ENCODE results near the gene FABP6. TPM values are rescaled to one million over a fixed set of nuclear protein-coding genes. Genes with fewer than 3 reads are reported as not detected.

Gene FABP6
- total RNA-seq, 4 donors from 2014 or later, result 1.0 TPM; not detected in 3

GRCh38 chr5:160266752-160267345 is 37.5 kb downstream of the FABP6 start:
- intact Hi-C loops (cut with DNase I; ENCODE audit: low total_unique reads), result no loop called here
- WGBS, 2 donors, result 84 to 88% methylated on average over 9 of the region's 9 CpGs
- no peak for DNase-seq (ENCODE audit: low spot score in 2 of 2)
- TF ChIP-seq POLR2A (IDR thresholded peaks at IDR 0.05), result no peak
- TF ChIP-seq, protein P1, sequence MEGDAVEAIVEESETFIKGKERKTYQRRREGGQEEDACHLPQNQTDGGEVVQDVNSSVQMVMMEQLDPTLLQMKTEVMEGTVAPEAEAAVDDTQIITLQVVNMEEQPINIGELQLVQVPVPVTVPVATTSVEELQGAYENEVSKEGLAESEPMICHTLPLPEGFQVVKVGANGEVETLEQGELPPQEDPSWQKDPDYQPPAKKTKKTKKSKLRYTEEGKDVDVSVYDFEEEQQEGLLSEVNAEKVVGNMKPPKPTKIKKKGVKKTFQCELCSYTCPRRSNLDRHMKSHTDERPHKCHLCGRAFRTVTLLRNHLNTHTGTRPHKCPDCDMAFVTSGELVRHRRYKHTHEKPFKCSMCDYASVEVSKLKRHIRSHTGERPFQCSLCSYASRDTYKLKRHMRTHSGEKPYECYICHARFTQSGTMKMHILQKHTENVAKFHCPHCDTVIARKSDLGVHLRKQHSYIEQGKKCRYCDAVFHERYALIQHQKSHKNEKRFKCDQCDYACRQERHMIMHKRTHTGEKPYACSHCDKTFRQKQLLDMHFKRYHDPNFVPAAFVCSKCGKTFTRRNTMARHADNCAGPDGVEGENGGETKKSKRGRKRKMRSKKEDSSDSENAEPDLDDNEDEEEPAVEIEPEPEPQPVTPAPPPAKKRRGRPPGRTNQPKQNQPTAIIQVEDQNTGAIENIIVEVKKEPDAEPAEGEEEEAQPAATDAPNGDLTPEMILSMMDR (IDR thresholded peaks at IDR 0.05), result no peak
- no peak overlapping the region for H3K4me3 ChIP-seq (ENCODE audit: low read depth, poor library complexity, severe bottlenecking)

DNA sequence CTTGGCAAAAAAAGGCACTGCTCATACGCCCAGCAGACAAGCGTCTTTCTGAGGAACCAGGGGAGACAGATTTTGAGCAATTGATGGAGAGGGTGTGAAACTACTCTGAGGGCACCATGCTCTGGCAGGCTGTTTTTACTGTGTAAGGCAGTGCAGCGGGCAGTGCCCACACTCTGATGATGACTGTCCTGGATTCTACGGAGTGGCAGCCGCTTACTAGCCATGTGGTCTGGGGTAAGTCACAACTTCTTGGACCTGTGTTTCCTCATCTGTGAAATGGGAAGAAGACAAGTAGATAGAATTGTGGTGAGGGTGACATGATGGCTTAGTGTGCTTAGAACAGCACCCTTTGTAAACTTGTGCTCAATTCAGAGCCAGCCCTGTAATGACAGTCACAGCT is 38.8 kb downstream of the FABP6 start:
- H3K4me3 ChIP-seq (ENCODE audit: low read depth, poor library complexity, severe bottlenecking), result no peak overlapping the region
- no peak for DNase-seq (ENCODE audit: low spot score in 2 of 2)
- TF ChIP-seq, protein P1 (IDR thresholded peaks at IDR 0.05), result no peak
- TF ChIP-seq POLR2A (IDR thresholded peaks at IDR 0.05), result no peak
- WGBS, 2 donors, result 83 to 95% methylated on average over 5 of the region's 5 CpGs
- intact Hi-C loops (cut with DNase I; ENCODE audit: low total_unique reads), result no loop called here

DNA sequence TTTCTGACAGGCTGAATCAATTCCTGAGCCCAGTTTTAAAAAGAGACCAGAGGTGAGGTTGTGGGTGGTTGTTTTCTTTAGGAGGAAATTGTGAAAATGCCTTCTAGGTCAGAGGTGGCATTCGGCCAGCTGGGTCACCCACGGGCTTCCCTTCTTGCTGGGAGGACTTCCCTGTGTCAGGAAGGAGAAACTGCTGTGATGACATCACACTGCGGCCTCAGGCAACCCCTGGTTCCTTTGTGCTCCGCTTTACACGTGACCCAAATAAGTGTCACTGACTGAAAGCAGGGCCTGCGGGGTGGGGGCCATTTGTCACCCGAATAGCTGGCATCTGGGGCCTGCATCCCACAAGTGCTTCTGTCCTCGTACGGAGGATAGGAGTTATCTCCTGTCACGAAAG is 39.7 kb downstream of the FABP6 start:
- peak; percentile 81 to 96 for DNase-seq (ENCODE audit: low spot score in 2 of 2)
- intact Hi-C loops (cut with DNase I; ENCODE audit: low total_unique reads), result no loop called here
- 33 to 62% methylated on average over 10 of the region's 10 CpGs for WGBS, 2 donors
- no peak overlapping the region for H3K4me3 ChIP-seq (ENCODE audit: low read depth, poor library complexity, severe bottlenecking)
- TF ChIP-seq POLR2A (IDR thresholded peaks at IDR 0.05), result no peak
- TF ChIP-seq, protein P1 (IDR thresholded peaks at IDR 0.05), result no peak

DNA sequence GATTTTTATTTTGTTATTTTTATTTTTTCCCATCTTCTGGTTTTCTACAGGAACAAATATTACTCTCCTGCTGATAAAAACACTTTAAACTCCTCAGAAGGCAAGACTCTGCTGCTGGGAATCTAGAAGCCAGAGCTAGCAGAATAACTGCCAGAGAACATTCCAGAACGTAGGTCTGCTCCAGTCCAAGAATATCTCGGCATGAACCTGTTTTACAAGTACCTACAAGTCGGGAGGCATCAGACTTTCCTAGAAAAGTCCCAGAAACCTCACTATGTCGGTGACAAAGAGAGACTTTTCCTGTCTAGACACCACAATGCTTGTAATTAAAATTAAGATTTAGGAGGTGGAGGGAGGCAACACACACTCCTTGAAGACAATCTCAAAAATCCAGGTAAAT is 41.4 kb downstream of the FABP6 start:
- WGBS, 2 donors, result 28 to 29% methylated on average over 4 of the region's 4 CpGs
- DNase-seq (ENCODE audit: low spot score in 2 of 2), result no peak
- intact Hi-C loops (cut with DNase I; ENCODE audit: low total_unique reads), result no loop called here
- H3K4me3 ChIP-seq (ENCODE audit: low read depth, poor library complexity, severe bottlenecking), result no peak overlapping the region
- no peak for TF ChIP-seq POLR2A (IDR thresholded peaks at IDR 0.05)
- TF ChIP-seq, protein P1 (IDR thresholded peaks at IDR 0.05), result no peak

DNA sequence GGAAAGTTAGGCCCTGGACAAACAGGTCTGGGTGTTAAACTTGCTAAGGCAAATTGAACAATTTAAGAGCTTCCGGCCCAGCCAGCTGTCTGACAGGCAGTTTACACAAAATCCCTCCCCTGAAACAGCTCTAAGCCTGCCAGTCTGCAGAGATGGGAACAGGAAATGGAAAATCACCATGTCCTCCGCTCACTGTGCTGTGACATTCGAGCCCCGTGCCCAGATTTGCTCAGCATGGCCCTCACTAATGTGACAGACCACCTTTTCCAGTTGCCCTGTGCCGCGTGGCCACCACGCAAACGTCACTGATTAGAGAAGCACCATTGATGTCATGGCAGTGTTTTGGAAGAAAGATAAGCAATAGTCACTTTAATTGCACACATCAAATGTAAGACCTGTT is 42.1 kb downstream of the FABP6 start:
- intact Hi-C loops (cut with DNase I; ENCODE audit: low total_unique reads), result no loop called here
- no peak for TF ChIP-seq POLR2A (IDR thresholded peaks at IDR 0.05)
- TF ChIP-seq, protein P1 (IDR thresholded peaks at IDR 0.05), result no peak
- WGBS, 2 donors, result 34 to 48% methylated on average over 8 of the region's 8 CpGs

GRCh38 chr5:160271836-160272235 is 42.5 kb downstream of the FABP6 start:
- TF ChIP-seq, protein P1 (IDR thresholded peaks at IDR 0.05), result no peak
- TF ChIP-seq POLR2A (IDR thresholded peaks at IDR 0.05), result no peak
- DNase-seq (ENCODE audit: low spot score in 2 of 2), result no peak
- intact Hi-C loops (cut with DNase I; ENCODE audit: low total_unique reads), result no loop called here
- no peak overlapping the region for H3K4me3 ChIP-seq (ENCODE audit: low read depth, poor library complexity, severe bottlenecking)
- 67 to 69% methylated on average over 6 of the region's 6 CpGs for WGBS, 2 donors

More for the DNA sequence above, 42.1 kb downstream of the FABP6 start:
- no peak overlapping the region for H3K4me3 ChIP-seq (ENCODE audit: low read depth, poor library complexity, severe bottlenecking)
- DNase-seq (ENCODE audit: low spot score in 2 of 2), result no peak

All from lower leg skin (tissue), 4 donors.